Gastroesophageal sphincter (tissue), 3 donors: ENCODE data around the gene FAM181B.

Experiments used
- CTCF ChIP-seq, 4 experiments: fragments of 200-600 bp in 2 of 4; fragments of 450-650 bp in 2 of 4; sonication (generic) in 1 of 4; IDR thresholded peaks; one replicate each; pipeline ENCODE4 v1.5.1; 2017 to 2019; ENCODE audit warnings: antibody characterized with exemption in 4 of 4, mild to moderate bottlenecking in 2 of 4, moderate library complexity in 2 of 4
- EP300 ChIP-seq: sonication (generic); formaldehyde crosslinking; IDR thresholded peaks from one replicate; pipeline ENCODE4 v1.6.1; 2017; ENCODE audit warnings: antibody characterized with exemption, mild to moderate bottlenecking
- POLR2A ChIP-seq, 2 donors: fragments of 450-650 bp; IDR thresholded peaks; one replicate each; pipeline ENCODE4 v1.6.1; 2017; ENCODE audit warnings: antibody characterized with exemption in 2 of 2, mild to moderate bottlenecking in 2 of 2, moderate library complexity in 1 of 2
- POLR2AphosphoS5 ChIP-seq: sonication (generic); formaldehyde crosslinking; IDR thresholded peaks from one replicate; pipeline ENCODE4 v1.6.1; 2017; ENCODE audit warnings: antibody characterized with exemption

DNA sequence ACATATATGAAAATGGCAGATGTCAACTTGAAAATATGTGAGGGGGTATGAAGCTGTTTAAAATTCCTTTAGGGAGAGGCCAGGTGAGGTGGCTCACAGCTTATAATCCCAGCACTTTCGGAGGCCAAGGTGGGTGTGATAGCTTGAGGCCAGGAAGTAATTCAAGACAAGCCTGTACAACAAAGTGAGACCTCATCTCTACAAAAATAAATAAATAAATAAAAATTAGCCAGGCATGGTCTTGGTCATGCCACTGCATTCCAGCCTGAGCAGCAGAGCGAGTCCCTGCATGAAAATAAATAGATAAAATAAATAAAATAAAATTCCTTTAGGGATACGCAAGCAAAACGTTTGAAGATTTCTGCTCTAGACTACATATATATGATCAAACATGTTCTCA is 38.1 kb upstream of the FAM181B start:
- TF ChIP-seq CTCF (IDR thresholded peaks at IDR 0.05) (no peak), POLR2A (IDR thresholded peaks at IDR 0.05) (no peak), POLR2AphosphoS5 (no peak), EP300 (no peak)
